GM18873 (cell line): ENCODE results near the gene RBM43.
"Not testable (repeated sequence)": the region's sequence is repeated elsewhere in the genome, so short reads cannot be mapped to it uniquely, and the experiment has no call there.

ENCODE experiments used
- ATAC-seq: cut with Tn5 transposase; IDR thresholded peaks from one replicate; pipeline ENCODE4 v1.9.1; 2021; ENCODE audit warnings: mild to moderate bottlenecking, moderate library complexity, moderate number of reproducible peaks; ENCODE audit not compliant: unreplicated experiment, low FRiP score

Gene RBM43

DNA sequence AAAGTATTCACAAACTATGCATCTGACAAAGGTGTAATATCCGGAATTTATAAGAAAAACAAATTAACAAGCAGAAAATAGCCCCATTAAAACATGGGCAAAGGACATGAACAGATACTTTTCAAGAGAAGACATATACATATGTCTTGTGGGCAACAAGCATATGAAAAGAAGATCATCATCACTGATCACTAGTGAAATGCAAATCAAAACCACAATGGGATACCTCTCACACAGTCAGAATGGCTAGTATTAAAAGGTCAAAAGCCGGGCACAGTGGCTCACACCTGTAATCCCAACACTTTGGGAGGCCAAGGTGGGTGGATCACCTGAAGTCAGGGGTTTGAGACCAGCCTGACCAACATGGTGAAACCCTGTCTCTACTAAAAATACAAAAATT, 28.4 kb downstream of the RBM43 start:
- not testable (repeated sequence) for ATAC-seq

DNA sequence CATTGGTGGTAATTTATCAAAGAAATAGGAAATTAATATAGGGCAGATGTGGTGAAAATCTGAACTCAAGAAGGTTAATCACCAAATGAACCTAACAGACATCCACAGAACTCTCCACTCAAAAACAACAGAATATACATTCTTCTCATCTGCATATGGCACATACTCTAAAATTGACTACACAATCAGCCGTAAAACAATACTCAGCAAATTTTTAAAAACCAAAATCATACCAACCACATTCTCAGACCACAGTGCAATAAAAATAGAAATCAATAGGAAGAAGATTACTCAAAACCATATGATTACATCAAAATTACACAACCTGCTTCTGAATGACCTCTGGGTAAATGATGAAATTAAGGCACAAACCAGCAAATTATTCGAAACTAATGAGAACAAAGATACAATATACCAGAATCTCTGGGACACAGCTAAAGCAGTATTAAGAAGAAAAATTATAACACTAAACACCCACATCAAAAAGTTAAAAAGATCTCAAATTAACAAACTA, 31.0 kb downstream of the RBM43 start:
- no peak for ATAC-seq

DNA sequence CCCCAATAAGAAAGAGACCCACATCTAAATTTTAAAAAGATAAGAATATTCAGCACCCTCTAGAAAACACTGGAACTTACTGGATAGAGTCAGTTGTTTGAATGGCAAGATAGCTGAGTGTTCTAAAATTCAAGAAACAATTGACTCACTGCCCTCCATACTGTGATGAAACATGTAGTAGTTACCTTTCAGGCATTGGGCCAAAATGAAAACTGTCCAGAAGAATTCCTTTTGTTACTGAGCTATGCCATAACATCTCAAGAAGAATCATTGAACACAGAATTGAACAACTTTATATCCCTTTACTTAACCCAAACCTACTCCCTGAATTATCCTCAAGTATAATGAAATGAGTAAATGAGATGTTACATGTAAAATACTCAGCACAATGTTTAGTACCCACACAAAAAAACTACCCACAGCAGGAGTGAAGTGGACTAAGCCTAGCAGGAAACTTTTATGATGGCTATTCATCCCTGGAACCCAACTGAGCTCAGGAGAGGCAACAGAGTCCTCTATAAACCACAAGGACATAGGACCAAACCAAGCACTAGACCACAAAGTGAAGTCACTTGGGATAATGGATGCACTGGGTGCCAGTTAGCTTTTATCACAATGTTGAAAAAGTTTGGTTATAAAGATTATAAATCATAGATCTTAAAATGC, 32.7 kb downstream of the RBM43 start:
- no peak for ATAC-seq

DNA sequence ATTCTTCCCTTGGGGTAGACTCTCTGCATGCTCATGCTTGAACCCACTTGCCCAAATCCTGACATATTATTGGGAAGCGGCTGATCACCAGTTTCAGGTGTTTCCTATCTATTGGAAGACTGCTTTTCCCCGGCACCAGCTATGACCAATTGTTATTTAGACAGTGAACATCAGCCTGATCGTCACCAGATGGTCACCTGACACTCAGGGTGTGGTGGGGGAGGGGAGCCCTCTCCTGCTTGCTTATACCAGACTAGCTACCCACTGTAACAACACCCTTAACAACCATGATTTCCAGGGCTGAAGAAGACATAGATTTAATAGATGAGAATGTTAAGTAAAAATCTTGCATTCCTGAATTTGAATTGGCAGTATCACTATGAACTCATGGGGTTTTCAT, 44.3 kb downstream of the RBM43 start:
- ATAC-seq = no peak

DNA sequence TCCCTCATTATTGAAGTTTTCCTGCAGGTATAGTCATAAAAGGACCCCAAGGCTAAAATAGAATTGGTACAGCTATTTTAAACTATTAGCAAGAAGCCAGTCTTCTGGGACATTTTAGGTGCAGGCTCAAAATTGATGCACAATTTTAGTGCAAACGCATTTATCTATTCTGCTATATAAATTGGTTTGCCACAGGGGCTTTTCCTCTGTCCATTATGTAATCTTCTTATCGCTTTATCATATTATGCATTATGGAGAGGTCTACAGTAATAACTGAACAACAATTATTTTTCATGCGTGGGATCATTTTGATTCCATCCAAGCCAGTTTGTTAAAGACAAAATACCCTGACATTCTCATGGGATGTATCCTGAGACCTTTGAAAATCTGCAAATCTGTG, 54.6 kb downstream of the RBM43 start:
- no peak for ATAC-seq

DNA sequence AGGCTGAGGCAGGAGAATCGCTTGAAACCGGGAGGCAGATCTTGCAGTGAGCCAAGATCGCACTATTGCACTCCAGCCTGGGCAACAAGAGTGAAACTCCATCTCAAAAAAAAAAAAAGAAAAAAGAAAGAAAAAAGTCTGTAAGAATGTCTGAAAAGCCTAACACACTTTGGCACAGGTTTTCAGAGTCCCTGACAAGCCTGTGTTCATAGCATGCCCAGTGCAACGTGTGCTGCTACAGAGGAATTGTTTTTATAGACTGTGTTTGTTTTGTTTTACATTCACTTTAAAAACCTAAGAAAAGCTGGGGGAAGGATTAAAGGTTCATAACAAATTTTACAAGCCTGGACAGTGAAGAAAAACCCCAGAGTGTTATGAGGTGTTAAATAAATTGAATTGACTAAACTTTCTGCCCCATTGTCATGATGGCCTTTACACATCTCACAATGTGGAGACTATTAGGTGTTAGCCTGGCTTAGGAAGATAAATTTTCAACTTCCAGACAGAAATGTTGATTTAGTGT, 55.2 kb downstream of the RBM43 start:
- no peak for ATAC-seq

DNA sequence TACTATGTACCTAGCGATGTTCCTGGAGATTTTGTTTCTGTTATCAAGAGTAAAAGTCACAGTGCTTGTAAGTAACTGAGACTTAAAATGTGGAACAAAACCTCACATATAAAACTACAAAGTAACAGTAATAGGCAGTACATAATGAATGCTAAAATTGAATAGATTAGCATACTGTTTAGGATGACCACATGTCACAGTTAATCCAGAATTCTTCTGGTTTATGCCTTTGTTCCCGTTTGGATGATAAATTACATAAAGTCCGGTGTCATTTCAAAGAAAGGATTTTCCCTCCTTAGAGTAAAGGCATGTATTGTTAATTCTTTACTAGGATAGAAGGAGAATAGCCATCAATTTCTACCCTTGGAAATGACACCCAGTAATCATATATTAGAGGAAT, 56.1 kb downstream of the RBM43 start:
- ATAC-seq = no peak

DNA sequence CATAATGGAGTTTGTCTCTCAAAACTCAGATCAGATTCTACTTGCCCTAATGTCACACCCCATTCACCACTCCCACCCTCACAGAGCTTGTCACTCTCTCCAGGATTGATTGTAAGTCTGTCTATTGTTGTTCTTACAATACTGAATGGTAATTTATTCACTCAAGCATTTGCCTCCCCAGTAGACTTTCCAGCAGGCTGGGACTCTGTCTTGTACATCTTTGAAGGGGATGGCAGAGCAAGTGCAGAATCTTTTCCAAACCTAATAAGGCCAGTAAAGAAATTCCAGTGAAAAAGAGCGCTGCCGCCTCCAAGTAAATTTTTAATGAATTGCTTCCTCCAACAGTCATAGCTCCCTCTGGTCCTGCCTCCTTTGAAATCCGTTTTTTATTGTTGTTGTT, 56.9 kb downstream of the RBM43 start:
- no peak for ATAC-seq

DNA sequence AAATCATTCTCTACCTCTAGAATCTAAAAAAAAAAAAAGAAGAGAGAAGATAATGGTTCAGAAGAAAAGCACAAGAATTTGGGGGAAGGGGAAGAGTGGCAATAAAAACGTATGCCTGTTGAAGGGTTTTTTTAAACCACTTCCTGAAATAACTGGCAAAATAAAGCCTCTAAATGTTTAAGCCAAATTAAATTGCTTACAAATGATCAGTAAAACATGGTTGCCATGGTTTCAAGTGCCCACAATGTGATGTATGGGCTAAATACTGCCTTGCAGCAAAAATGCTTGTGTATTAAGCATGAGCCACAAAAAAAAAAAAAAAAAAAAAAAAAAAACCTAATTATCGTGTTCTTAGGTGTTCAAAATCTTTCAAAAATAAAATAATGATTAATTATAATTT, 60.8 kb downstream of the RBM43 start:
- ATAC-seq = no peak

DNA sequence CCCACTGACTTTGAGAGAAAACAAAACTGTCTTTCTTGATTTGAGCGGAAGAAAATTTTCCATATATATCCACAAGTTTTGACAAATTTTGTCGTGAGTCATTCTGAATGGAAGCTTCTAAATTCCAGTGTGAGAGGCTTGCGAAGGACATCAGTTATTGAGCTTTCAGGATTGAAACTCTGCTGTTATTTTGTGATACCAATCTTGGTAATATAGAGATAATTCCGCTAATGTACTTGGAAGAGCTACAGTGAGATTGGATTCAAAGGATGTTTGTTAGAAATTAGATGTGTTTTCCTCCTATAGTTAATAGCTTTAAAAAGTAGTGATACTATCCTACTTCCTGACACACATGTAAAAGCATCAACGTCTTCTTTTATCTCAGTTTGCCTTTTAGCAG, 61.4 kb downstream of the RBM43 start:
- ATAC-seq = no peak

DNA sequence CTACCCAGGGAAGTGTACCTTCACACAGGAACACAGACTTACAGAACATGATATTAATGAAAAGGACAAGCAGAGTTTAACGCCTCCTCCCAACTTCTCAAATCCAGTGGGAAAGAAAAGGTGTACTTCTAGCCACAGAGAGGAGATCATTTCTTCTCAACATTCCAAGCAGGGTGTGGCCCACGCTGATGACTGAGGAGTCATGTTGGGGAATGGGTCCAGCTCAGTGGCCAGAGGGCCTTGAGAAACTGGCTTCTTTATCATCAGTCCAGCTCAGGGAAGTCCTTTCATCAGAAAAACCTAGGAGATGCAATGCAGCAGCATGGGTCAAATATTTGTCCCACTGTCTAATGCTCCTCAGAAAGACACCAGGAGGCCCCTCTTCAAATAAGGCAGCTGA, 63.0 kb downstream of the RBM43 start:
- ATAC-seq = no peak
